MM.1S (cell line): ENCODE measurements around the gene UBE2Q1.

Experiments used
- CTCF ChIP-seq: fragments of 300-600 bp; sonication (generic); IDR thresholded peaks from 2 replicates; pipeline ENCODE4 v1.5.1; 2016; ENCODE audit warnings: antibody characterized with exemption, low read length, mixed read lengths
- EZH2 ChIP-seq: fragments of 300-600 bp; sonication (generic); optimal IDR thresholded peaks from 2 replicates; pipeline ENCODE3; 2017; ENCODE audit warnings: low read depth, mild to moderate bottlenecking, antibody characterized with exemption, low read length, mixed read lengths
- EZH2phosphoT487 ChIP-seq: fragments of 300-600 bp; sonication (generic); IDR thresholded peaks from 2 replicates; pipeline ENCODE4 v1.6.1; 2018; ENCODE audit warnings: antibody characterized with exemption, low read length

- TF ChIP-seq CTCF (no peak), EZH2 (no peak), EZH2phosphoT487 (no peak)
Observed at GRCh38 chr1:154577346-154578057, 19.0 kb upstream of the UBE2Q1 start.
